Stimulated activated CD4-positive, alpha-beta T cell treated with anti-CD3 and anti-CD28 coated beads, Interleukin-15, amount 100 ng/mL, for 1 hour (primary cell): ENCODE results near the gene TMEM272.

Source experiments
- DNase-seq, 2 donors: peaks; one replicate each; pipeline ENCODE4 v3.0.0-alpha.2; 2020; ENCODE audit warnings: low read depth in 1 of 2, low spot score in 1 of 2

TMEM272 gene

GRCh38 chr13:51806566-51806965, 38.4 kb downstream of the TMEM272 start:
- DNase-seq: no peak

GRCh38 chr13:51805925-51806324, 39.1 kb downstream of the TMEM272 start:
- no peak for DNase-seq

- no peak for DNase-seq
Observed at GRCh38 chr13:51805313-51805712, 39.7 kb downstream of the TMEM272 start.

- no peak for DNase-seq
Observed at GRCh38 chr13:51804295-51805172, 40.4 kb downstream of the TMEM272 start.

- DNase-seq: peak; percentile 73 to 76
Observed at GRCh38 chr13:51803422-51804294, 41.3 kb downstream of the TMEM272 start, which contains the start of gene DHRS12. Gene DHRS12 (minus strand): TSS chr13:51804163. CDS start chr13:51799659, 4,504 bp downstream.

GRCh38 chr13:51802631-51803418, 42.2 kb downstream of the TMEM272 start:
- DNase-seq: no peak

- no peak for DNase-seq
Observed at GRCh38 chr13:51801631-51802099, 43.3 kb downstream of the TMEM272 start.

GRCh38 chr13:51800486-51800885, 44.5 kb downstream of the TMEM272 start:
- DNase-seq: no peak

GRCh38 chr13:51799261-51799660, 45.7 kb downstream of the TMEM272 start:
- DNase-seq: no peak

GRCh38 chr13:51797664-51798488, 47.1 kb downstream of the TMEM272 start:
- peak in 1 of 2 donors; percentile 26 for DNase-seq

- no peak for DNase-seq
Observed at GRCh38 chr13:51796546-51796945, 48.4 kb downstream of the TMEM272 start.

- DNase-seq: no peak
Observed at GRCh38 chr13:51795419-51795818, 49.6 kb downstream of the TMEM272 start.

- no peak for DNase-seq
Observed at GRCh38 chr13:51794964-51795363, 50.0 kb downstream of the TMEM272 start.

- DNase-seq: no peak
Observed at GRCh38 chr13:51793570-51794271, 51.3 kb downstream of the TMEM272 start.

- DNase-seq: no peak
Observed at GRCh38 chr13:51786425-51787265, 58.3 kb downstream of the TMEM272 start.

GRCh38 chr13:51785712-51786424, 59.1 kb downstream of the TMEM272 start:
- DNase-seq: no peak

GRCh38 chr13:51784097-51784496, 60.9 kb downstream of the TMEM272 start:
- no peak for DNase-seq
